NCI-H146 treated with DMSO at 0.1 percent for 48 hours (cell line): Measurements from ENCODE around the gene RHBDL2.
"Not testable (repeated sequence)": the region's sequence is repeated elsewhere in the genome, so short reads cannot be mapped to it uniquely, and the experiment has no call there.

Experiments
- DNase-seq: peaks from one replicate; lab custom pipeline; 2025; ENCODE audit not compliant: unreplicated experiment; lab: John Stamatoyannopoulos, UW

RHBDL2 gene, protein sequence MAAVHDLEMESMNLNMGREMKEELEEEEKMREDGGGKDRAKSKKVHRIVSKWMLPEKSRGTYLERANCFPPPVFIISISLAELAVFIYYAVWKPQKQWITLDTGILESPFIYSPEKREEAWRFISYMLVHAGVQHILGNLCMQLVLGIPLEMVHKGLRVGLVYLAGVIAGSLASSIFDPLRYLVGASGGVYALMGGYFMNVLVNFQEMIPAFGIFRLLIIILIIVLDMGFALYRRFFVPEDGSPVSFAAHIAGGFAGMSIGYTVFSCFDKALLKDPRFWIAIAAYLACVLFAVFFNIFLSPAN

DNA sequence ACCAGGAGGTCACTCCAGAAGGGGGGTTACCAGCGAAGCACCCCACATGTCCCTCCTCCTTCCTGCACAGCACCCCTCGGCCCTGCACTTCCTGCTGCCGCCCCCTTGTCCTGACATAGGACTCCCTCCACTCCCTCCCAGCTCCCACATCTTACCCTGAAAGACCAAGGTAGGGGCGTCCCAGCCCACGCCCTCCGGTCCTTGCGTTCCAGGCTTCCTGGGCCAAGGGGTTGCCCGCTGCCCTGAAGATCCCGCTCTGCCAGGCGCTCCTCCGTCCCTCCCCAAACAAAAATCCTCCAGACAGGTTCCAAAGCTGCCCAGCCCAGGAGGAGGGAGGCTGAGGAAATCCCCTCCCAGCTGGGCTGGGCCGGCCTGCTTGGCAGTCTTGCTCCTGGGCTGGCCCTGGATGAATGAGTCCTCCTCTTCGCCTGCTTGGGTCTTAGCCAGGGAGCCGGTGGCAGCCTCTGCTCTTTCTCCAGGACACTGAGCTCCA lies at the start of gene RHBDL2:
Gene RHBDL2 (minus strand): TSS at position 304 of the 493 bp plus-strand sequence. CDS start 22,618 bp downstream, outside the sequence.
- DNase-seq = no peak

DNA sequence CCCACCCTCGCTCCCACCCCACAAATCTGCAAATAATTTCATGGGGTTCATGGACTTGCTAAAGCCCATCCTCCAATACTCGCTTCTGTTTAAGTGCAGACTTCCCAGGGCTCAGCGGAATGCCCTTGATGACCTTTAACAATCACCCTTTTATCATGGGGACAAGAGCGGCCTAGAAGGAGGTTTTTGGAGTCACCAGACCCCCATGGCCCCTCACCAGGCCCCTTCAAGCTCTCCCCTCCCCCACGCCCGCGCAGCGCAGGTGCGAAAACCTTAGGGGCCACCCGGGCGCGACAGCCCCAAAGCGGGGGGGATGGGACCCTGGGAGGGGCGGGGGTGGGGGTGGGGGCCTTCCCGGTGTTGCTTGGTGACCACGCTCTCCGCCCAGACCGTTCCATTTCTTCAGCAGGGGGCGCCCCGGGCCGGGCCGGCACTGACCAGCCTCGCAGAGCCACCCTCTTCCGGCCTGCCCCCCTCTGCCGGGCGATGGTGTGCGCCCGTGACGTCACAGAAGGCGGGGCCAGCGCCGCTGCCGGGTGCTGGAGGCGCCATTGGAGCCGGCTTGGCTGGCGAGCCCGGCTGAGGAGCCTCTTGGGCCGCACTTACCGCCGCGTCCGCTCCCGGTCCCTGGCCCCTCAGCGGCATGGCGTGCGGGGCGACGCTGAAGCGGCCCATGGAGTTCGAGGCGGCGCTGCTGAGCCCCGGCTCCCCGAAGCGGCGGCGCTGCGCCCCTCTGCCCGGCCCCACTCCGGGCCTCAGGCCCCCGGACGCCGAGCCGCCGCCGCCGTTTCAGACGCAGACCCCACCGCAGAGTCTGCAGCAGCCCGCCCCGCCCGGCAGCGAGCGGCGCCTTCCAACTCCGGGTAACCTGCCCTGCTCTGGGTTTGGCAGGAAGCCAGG lies 49.4 kb upstream of the RHBDL2 start, which contains the start of gene AKIRIN1:
Gene AKIRIN1 (plus strand): TSS at position 539 of the 900 bp plus-strand sequence. CDS start 105 bp downstream, at position 644.
- peak; percentile 67 for DNase-seq

DNA sequence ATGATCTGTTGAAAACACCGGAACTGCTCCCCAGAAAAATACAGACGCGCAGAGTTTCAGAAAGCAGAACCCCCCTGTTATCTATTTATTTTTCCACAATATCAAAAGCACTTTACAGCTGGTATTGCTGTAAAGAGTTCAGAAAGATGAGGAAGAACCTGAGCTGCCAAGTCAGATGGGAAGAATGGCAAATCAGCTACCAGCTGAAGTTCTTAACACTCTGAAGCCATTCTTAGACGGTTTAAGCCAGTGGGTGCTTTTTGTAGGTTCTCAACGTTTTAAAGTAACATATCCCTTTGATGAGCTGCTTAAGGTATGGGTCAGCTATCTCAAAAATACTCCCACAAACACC lies 48.7 kb upstream of the RHBDL2 start:
- no peak for DNase-seq

DNA sequence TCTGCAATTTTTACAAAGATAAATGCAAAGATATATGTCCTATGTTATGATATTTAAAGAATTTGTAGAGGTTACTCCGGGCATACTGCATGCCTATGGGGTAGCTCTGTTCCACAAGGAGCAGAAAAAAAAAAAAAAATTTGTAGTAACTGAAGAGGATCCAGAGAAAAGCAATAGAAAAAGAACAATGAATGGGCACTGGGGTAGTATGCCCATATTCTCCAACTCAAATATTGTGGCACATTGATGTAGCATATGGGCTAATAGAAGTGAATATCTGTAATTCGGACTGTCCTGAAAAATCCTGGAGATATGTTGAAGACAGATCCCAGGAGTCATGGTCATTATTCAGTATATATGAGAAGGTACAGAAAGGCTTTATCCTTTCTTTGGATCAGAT lies 48.3 kb upstream of the RHBDL2 start:
- DNase-seq = no peak

DNA sequence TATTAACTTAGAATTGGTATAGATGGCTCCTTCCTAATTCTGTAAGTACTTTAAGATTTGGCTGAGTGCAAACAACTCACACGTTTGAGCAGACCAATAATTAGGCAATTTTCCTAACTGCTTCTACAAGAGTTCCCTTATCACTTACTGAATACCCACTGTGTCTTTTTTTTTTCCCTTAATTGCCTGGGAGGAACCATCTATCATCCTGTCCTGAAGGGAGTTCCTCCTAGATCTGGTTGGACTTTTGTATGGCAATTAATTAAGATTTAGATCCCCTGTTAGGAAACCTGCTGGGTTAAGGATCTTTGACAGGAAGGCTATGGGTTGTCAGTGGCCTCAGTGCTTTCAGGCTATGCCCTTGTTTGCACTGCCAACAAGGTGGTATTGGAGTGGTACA lies 37.8 kb upstream of the RHBDL2 start:
- DNase-seq = peak; percentile 55

DNA sequence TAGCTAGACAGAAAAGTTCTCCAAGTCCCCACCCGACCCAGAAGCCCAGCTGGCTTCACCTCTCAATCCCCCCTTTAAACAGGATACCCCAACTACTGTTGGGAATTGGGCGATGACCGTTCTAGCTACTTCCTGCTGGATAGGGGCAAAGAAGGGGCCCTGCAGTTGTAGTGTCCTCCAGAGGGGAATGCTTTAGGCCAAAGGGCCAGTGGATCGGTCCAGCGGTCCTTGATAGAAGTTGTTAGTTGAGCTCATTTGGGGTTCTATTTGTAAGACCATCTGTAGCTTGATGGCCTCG lies 36.6 kb upstream of the RHBDL2 start:
- not testable (repeated sequence) for DNase-seq

DNA sequence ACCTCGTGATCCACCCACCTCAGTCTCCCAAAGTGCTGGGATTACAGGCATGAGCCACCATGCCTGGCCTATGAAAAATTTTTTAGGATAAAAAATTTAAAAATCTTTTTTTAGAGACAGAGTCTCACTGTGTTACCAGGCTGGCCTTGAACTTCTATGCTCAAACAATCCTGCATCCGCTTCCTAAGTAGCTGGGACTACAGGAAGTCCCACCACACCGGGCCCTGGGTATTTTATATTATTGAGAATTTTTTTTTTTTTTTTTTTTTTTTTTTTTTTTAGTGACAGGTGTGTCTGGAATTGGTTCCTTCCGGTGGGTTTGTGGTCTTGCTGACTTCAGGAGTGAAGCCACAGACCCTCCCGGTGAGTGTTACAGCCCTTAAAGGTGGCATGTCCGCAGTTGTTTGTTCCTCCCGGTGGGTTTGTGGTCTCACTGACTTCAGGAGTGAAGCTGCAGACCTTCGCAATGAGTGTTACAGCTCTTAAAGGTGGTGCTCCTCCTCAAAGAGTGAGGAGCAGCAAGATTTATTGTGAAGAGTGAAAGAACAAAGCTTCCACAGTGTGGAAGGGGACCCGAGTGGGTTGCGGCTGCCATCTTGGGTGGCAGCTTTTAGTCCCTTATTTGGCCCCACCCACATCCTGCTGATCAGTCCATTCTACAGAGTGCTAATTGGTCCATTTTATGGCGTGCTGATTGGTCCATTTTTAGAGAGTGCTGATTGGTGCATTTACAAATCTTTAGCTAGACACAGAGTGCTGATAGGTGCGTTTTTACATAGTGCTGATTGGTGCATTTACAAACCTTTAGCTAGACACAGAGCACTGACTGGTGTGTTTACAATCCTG lies 36.0 kb upstream of the RHBDL2 start:
- not testable (repeated sequence) for DNase-seq

DNA sequence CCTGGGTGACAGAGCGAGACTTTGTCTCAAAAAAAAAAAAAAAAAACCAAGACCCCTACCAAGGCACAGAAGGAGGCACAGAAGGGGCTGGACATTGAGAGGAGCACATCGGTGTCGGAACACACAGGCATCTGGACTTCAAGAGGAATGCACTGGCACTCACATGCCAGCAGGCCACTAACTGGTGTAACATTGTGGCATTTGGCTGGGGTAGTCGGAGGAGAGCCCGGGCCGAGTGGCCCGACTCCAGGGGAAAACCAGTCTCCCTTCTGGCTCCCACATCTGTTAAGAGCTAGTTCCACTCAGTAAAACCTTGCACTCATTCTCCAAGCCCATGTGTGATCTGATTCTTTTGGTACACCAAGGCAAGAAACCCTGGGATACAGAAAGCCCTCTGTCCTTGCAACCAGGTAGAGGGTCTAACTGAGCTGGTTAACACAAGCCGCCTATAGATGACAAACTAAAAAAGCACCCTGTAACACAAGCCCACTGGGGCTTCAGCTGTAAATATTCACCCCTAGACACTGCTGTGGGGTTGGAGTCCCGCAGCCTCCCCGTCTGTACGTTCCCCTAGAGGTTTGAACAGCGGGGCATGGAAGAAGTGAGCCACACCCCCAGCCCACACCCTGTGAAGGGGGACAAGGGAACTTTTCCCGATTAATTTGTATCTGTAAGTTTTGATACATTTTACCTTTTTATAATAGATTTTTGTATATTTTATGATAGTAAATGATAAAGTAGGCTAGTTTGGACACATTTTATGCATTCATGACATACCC lies 32.2 kb upstream of the RHBDL2 start:
- DNase-seq = no peak

DNA sequence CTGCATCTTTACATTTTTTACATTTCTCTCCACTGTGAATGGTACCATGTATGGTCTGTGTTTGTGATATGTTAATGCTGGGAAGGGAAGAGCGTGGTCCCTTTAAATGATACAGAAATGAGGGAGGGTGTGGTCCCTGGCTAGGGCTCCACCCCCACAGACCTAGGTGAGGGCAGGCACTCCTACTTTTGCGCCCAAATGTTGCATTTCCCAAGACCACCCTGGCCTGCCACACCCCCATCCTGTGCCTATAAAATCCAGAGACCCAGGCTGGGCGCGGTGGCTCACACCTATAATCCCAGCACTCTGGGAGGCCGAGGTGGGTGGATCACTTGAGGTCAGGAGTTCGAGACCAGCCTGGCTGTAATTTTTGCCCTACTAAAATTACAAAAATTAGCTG lies 31.5 kb upstream of the RHBDL2 start:
- not testable (repeated sequence) for DNase-seq

DNA sequence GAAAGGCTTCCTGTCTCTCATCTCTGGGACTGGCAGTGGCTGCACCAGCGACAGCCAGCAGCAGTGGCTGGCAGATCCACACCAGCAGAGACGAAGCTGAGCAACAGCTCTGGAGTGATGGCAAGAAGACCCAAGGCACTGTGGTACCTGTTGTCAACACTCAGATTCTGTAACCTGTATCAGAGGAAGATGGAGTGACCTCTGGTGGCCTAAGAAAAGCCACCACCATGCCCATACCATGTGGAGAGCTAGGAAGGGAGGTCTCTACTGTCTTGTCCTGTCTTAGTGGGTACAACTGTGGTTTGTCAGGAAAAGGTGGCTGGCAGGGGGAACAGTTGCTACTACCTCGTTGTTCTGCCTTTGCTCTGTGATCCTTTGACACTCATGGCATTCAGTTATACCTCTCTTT lies 22.5 kb upstream of the RHBDL2 start:
- DNase-seq = no peak

DNA sequence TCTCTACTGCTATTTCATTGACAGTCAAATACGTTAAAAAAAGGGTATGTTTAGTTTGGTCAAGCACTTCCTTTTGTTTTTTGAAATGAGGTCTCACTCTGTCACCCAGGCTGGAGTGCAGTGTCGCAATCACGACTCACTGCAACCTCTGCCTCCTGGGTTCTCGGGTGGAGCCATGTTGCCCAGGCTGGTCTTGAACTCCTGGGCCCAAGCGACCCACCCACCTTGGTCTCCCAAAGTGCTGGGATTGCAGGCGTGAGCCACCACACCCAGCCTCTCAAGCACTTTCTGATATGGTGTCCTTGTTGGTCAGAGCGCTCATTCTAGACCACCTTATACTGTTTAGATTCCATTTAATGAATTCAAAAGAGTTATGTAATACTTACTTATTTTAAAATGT lies 20.9 kb upstream of the RHBDL2 start:
- DNase-seq = no peak

DNA sequence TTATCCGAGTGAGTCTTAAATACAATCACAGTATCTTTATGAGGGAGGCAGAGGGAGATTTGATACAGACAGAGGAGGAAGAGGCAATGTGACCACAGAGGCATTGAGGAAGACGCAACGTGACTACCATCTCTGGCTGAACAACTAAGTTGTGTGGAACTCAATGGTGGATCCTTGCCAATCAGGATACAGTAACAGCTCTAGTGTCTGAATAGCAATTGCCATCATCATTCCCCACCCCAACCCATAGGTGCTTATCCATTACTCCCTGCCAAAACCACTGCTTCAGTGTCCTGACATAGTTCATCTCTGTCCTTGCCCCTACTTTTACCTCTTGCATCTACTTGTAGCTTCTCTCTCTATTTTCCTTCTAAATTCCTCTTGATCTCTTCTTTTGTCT lies 20.5 kb upstream of the RHBDL2 start:
- DNase-seq = no peak

DNA sequence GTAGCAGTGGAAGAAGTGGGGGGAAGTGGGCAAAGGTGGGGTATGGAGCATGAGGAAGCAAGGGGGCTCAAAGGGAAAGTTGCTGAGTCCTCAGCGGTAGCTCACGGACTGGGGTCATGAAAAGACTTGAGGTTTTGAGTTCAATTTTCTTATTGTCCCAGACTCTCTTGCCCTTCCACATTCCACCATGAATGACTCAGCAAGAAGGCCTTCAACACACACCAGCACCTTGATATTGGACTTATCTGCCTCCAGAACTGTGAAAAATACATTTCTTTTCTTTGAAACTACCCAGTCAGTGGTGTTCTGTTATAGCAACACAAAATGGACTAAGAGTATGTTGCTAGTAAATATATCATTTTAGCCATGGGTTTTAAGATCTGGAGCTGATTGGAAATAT lies 17.3 kb upstream of the RHBDL2 start:
- no peak for DNase-seq

DNA sequence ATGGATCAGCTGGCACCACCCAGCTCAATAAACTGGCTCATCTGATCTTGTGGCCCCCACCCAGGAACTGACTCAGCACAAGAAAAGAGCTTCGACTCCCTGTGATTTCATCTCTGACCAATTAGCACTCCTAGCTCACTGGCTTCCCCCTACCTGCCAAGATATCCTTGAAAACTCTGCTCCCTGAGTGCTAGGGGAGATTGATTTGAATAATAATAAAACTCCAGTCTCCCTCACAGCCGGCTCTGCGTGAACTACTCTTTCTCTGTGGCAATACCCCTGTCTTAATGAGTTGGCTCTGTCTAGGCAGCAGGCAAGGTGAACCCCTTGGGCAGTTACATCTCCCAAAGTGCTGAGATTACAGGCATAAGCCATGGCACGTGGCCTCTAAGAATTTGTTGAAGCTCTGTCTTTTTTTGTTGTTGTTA lies 11.8 kb upstream of the RHBDL2 start:
- DNase-seq = no peak

DNA sequence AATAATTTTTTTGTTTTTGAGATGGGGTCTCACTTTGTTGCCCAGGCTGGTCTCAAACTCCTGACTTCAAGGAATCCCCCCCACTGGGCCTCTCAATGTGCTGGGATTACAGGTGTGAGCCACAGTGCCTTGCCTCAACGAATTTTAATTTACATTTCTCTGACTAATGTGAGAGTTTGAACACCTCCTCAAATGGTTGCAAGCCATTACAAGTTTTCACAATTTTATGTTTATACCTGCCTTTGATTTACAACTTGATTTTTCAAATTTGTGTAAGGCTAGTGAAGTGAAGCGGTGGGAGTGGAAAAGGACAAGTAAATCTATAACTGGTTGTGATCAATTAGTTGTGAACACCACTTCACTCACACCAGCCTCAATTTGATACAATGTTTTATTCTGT lies 8.9 kb upstream of the RHBDL2 start:
- no peak for DNase-seq

DNA sequence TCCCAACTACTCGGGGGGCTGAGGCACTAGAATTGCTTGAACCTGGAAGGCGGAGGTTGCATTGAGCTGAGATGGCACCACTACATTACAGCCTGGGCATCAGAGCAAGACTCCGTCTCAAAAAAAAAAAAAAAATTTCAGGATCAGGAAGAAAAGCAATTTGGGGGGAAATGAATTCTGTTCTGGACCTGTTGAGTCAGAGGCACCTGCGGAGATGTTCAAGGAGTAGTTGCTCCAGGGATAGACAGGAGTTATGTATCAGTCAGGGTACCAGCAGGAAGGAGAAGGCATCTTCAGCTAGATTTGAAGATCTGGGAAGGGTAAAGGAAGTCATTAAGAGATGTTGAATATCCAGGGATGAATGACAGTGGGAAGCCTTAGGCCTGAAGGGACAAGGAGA lies 2.9 kb upstream of the RHBDL2 start:
- DNase-seq = no peak

DNA sequence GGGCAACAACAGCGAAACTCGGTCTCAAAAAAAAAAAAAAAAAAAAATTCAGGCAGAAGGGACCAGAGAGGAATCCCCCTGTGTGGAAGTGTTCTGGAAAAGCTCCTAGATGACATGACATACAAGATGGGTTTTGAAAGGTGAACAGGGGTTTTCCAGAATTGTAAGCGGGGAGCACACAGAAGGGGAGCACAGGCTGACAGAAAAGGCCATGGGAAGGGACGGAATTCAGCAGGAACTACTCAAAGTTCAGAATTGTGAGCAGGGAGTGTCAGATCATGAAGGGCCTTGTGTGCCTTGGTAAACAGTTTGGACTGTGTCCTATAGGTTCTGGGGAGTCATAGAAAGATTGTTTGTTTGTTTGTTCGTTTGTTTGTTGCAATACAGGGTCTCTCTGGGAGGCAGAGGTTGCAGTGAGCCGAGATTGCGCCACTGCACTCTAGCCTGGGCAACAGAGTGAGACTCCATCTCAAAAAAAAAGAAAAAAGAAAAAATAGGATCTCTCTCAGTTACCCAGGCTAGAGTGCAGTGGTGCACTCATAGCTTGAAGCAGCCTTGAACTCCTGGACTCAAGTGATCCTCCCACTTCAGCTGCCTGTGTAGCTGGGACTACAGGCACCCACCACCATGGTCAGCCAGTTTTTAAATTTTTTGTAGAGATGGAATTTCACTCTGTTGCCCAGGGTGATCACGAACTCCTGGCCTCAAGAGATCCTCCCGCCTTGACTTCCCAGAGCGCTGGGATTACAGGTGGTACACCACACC lies 1.2 kb upstream of the RHBDL2 start:
- DNase-seq = no peak

DNA sequence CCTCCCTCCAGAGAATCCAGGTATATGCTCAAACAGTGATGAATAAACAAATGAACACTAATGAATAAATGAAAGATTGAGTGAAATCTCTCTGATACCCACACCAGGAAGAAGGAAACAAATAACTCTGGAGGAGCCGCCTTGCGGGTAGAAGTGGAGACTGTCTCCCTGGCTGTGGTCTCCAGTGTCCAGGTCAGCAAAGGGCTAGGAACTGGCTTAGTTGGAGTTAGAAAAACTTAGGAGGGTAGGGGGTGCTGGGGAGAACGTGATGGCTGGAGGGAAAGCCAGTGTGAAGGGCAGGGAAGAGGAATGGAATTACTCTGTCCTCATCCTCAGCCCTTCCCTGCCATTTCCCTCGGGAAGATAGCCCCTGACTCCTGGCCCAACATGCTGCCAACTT lies 537 bp downstream of the RHBDL2 start:
- DNase-seq = no peak

DNA sequence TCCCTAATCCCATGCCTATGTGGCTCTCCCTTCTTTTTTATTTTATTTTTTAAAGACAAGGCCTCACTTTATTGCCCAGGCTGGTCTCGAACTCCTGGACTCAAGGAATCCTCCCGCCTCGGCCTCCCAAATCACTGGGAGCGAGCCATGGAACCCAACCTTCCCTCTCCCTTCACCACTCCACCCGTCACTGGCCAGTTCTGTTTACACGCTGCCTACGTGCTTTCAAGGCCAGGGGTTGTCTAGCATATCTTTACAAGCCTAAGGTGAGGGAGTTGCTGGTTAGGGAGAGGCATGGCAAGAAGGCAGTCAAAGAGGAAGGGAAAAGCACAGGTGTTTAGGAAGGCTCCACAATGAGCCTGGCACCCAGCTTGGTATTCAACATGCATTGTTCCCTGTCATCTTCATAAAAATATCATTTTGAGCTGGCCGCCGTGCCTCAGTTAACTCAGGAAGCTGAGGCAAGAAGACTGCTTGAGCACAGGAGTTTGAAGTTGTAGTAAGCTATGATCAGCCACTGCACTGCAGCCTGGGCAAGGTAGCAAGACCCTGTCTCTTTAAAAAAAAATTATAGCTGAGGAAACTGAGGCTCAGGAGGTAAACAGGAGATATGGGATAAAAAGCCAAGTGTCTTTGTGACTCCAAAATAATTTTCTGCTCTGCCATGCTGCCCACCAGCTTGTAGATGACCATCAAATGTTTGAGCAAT lies 1.1 kb downstream of the RHBDL2 start:
- no peak for DNase-seq
